ENCODE results near the gene MLPH. TPM values are rescaled to one million over a fixed set of nuclear protein-coding genes. Genes with fewer than 3 reads are reported as not detected.

Gene MLPH
- total RNA-seq, 1 donor from 2014 or later: 7.3 TPM

DNA sequence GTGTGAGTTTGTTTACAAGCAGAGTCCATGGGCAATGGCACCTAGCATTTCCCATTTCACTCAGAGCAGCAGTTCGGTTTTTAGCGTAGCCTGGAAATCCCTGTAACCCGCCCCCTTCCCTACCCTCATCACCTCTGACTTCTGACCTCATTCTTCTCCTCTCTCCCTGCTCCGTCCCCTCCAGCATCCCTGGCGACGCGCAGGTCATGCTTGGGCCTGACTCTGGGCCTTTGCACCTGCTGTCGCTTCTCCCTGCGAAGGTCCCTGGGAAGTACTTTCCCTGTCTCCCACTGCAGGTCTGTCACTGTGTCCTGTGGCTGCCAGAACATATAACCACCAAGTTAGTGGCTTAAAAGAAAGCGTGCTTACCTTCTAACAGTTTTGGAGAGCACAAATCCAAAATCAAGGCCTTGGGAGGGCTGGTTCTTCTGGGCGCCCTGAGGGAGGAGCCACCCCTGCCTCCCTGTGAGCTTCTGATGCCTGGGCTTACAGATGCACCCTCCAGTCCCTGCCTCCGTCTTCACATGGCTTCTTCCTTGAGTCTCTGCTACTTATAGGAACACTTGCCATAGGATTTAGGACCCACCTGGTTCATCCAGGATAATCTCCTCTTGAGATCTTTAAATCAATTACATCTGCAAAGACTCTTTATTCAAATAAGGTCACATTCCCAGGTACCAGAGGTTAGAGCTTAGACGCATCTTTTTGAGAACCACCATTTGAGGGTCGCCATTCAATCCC is 111.6 kb downstream of the MLPH start:
- DNase-seq (ENCODE audit: low spot score): no peak

DNA sequence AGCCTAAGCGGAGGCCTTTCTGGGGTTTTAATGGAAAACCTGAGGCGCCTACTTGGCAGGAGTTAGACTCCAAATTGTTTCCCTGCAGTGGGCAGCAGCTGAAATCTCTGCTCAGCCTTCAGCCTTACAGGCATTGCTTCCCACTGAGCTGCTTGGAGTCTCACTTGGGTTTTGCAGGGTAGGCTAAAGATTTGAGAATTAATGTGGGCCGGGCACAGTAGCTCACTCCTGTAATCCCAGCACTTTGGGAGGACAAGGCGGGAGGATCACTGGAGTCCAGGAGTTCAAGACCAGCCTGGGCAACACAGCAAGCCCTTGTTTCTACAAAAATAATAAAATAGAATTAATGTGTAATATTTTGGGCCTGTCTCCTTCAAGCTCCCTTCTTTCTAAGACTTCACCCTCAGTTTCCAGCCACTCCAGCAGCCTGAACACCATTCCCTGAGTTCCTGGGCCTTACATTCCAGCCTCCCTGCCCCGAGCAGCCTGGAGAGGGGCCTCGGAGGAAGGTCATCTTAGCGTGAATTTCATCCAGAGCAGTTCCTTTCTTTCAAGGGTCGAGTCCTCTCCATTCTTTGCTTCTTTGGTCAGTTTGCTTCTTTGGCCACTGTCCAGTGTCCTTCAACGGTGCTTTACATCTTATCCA is 112.5 kb downstream of the MLPH start:
- no peak for DNase-seq (ENCODE audit: low spot score)

DNA sequence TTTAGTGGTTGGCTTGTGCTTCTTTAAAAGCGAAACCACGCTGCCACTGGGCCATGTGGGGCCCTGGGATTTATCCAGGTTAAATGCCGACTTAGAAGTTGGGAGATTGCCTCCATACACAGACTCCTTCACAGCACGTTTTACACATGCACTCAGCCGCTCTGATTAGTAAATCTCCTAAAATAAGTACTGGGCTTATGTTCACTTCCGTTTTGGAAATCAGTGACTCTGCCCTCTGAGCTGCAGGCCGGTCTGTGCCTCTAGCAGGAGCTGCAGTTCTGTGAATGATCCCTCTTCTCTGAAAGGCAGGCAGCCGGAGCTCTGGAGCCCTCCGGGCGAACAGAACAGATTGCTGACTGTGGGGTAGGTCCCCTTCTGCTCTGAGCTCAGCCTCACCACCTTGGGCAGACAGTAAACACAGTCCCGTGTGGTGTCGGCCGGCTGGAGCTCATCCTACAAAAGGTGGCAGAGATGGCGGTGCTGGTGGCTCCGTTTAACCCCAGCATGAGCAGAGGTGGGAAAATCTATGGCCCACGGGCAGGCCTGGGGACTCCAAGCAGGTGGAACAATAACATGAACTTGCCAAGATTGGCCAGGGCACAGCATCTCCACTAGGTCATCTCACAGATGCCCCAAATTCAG is 113.3 kb downstream of the MLPH start:
- DNase-seq (ENCODE audit: low spot score): no peak

DNA sequence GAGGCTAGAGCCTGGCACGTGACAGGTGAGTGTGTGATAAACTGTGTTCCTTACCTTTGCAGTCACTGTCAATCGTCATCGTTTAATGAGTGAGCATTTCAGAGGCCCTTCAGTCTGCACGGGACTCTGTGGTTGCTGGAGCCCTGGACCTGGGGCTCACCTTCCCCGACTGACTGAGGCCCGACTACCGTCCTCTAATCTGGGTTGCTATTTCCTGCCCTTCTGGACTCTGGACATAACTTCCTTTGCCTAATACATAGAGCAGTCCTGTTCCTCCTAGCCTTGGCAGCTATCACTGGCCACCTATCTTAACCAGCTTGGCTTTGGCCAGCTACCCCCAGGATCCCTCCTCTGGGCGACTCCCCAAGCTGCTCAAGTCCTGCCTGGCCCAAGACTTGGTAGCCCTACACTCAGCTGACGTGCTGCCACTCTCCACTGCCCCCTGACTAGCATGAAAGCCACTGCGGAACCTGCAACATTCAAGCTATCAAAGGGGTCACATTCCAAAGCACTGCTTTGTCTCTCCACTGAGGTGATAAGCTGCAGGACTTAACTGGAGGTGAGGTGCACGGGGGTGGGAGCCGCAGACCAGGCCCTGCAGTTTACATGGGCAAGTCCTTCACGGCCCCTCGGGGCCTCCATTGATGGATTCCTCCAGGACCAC is 114.5 kb downstream of the MLPH start:
- DNase-seq (ENCODE audit: low spot score): no peak

DNA sequence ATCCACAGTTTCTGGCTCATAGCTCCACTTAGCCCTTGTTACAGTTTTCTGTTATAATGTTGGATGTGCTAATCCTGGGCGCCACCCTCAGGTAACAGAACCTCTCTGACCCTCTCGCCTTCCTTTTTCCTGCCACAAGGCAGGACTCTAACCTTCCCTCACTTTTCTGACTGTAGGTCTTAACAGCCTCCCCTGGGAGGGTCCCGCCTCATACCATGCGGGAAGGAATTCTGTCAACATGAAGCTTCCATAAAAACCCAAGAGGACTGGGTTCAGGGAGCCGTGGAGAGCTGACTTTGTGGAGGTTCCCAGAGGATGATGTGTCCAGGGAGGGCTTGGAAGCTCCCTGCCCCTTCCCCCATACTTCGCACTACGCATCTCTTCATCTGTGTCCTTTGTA is 115.4 kb downstream of the MLPH start:
- no peak for DNase-seq (ENCODE audit: low spot score)

DNA sequence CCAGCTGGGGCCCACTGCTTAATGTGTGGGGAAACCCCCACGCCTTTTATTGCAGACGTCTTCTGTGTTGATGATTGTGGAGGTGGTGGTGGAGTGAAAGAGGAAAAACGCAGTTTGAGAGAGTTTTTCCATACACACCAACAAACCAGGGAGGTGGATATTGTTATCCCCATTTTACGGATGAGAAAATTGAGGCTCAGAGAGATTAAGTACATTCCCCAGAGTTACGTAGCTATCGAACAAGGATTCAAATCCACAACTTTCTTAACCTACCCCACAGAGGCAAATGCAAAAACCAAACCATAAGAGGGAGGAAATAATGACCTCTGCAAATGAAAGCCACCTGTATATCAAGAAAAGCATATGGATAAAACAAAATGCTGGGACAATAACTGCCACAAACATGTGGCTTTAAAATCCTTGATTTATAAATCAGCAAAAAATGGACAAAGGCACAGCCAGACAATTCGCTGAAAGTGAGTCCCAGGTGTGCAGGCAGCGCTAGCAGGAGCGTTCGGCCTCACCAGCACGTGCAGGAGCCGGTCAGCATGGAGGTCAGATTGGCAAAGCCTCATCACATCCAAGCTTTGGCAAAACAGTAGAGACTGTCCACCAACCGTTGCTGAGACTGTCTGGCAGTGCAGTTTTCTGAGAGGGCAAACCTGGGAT is 116.1 kb downstream of the MLPH start:
- DNase-seq (ENCODE audit: low spot score): no peak

DNA sequence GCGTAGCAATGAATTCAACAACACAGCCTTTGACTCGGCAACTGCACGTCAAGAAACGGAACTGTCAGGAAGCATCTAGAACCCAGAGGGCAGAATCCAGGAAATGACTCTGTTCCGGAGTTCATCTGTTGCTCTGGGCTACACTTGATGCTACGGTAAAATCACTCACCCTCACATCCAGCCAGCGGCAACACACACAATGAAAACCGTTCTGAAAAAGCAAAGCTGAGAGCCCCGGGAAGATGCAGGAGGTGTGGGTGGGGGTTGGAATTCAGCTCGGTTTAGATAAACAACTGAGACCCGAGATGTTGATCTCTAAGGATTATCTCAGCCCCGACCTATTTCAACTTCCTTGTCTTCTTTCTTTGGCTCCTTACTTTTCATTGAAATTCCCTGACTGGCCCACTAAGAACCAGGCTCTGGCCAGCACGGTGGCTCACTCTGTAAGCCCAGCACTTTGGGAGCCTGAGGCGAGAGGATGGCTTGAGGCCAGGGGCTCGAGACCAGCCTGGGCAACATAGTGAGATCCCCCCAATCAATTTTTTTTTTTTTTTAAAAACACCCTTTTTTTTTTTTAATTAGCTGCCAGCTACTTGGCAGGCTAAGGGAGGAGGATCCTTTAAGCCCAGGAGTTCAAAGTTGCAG is 116.8 kb downstream of the MLPH start:
- DNase-seq (ENCODE audit: low spot score): no peak

DNA sequence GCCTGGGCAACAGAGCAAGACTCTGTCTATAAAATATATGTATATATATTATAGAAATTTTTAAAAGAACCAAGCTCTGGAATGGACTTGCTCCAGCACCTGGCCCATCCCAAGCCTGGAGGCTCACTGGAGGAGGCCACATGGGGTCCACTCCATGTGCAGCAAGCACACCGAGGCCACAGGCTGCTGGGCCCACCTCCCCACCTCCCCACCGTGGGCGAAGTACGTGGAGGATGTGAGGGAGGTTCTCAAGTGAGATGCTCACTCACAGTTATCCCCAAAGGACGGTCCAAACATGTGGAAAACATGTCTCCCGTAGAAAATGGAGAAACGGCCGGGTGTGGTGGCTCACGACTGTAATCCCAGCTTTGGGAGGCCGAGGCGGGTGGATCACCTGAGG is 117.3 kb downstream of the MLPH start:
- DNase-seq (ENCODE audit: low spot score): no peak

Small RNA genes lying within 50 kb of the gene (microRNA-seq; reads per million reads assigned to microRNA genes)
- gene MIR6811 (ENCODE audit: borderline number of aligned reads): not detected

Other genes with a start within 250 kb of the MLPH start
- 409 TPM for gene COL6A3, start 73.1 kb upstream of the MLPH start, total RNA-seq
- not detected for gene PRLH, start 79.3 kb downstream of the MLPH start, total RNA-seq
- gene RAB17, start 103.5 kb downstream of the MLPH start, total RNA-seq: 0.87 TPM
- gene LRRFIP1, start 140.3 kb downstream of the MLPH start, total RNA-seq: 144 TPM